Right cardiac atrium (tissue), 5 donors: ENCODE measurements around the gene ITGA7. TPM values are rescaled to one million over a fixed set of nuclear protein-coding genes. Genes with fewer than 3 reads are reported as not detected.

ENCODE experiments used
- ATAC-seq, 2 donors: fragments of 200-7000 bp; cut with Tn5 transposase; one replicate each; pipeline versions ENCODE4 v1.8.0 to v1.9.1; 2020; ENCODE audit warnings: moderate library complexity in 2 of 2, mild to moderate bottlenecking in 1 of 2
- DNase-seq, 3 donors: peaks; one replicate each; pipeline ENCODE4 v3.0.0-alpha.2; 2020
- H3K27ac ChIP-seq: one replicate; pipeline ENCODE4 v1.5.1; 2013; ENCODE audit warnings: mild to moderate bottlenecking, low read length, control low read depth, moderate library complexity
- H3K27me3 ChIP-seq: one replicate; pipeline ENCODE4 v1.6.1; 2013; ENCODE audit not compliant: control insufficient read depth, insufficient read depth
- H3K4me1 ChIP-seq: one replicate; pipeline ENCODE4 v1.6.1; 2013; ENCODE audit warnings: low read length; ENCODE audit not compliant: control insufficient read depth, insufficient read depth
- H3K4me3 ChIP-seq: one replicate; pipeline ENCODE4 v1.5.1; 2013; ENCODE audit warnings: low read length, control low read depth
- H3K9me3 ChIP-seq: one replicate; pipeline ENCODE4 v1.6.1; 2013; ENCODE audit warnings: low read length; ENCODE audit not compliant: control insufficient read depth
- WGBS: extraction: QIAGEN DNeasy Blood & Tissue Kit; methylation state at CpG from one replicate; pipeline ENCODE4 v1.1.7; 2013; 5-methylcytosine and 5-hydroxymethylcytosine counted together
- intact Hi-C, 4 donors: fragments of 100-400 bp; cut with DNase I; formaldehyde crosslinking; loops; one replicate each; pipeline versions ENCODE4 v1.11.0 to v1.14.0; 2022 to 2023
- polyA plus RNA-seq: library from polyadenylated mRNA; stranded (reverse); fragments of 200-250 nt; gene quantifications from one replicate; pipeline ENCODE4 v1.2.3, GENCODE V29; 2013
- total RNA-seq, 4 donors: library from RNA; stranded (reverse); fragmentation: NEBNext Ultra II Directional; extraction: Animal tissue kit (Norgen Biotek cat#: 25700); gene quantifications; one replicate each; pipeline ENCODE4 v1.2.1, GENCODE V29; 2021
- donor health status: healthy with polysubstance abuse.
- donor health status: DM: no; HTN: yes; CAD: no.
- donor health status: DM: no; HTN: no; CAD: no.
- donor health status: DM: no; HTN: yes; CAD: no; lungs with severe emphysema.
- donor health status: DM: yes; HTN: yes; CAD: no.

The ITGA7 gene
- total and polyA plus RNA-seq, 5 donors, result 288 to 674 (median 602) TPM

GRCh38 chr12:55717011-55718007 lies 9.6 kb upstream of the ITGA7 start:
- H3K9me3 ChIP-seq, result no peaks in the 10 kb centered on the region
- ATAC-seq (no peak), DNase-seq (peak; percentile 34 to 52 (median 37))
- intact Hi-C loops, result loop anchor here in 1 of 4 donors (5.0 kb wide), 1 partner anchor 35 kb away; a partner anchor contains a TSS
- H3K4me1 ChIP-seq, result peaks cover 32% of the 10 kb centered on the region
- H3K27ac ChIP-seq, result peak overlapping the region; percentile 87
- H3K27me3 ChIP-seq, result no peaks in the 10 kb centered on the region
- 35% methylated on average over 8 of the region's 8 CpGs for WGBS
- peak overlapping the region; percentile 51 for H3K4me3 ChIP-seq

- DNase-seq, result no peak
- Histone ChIP-seq H3K27ac (peak overlapping the region; percentile 87), H3K4me3 (peak overlapping the region; percentile 51), H3K4me1 (peaks cover 32% of the 10 kb centered on the region), H3K27me3 (no peaks in the 10 kb centered on the region), H3K9me3 (no peaks in the 10 kb centered on the region)
- ATAC-seq, result peak in 1 of 2 donors; percentile 7
- intact Hi-C loops, result loop anchor here in 1 of 4 donors (5.0 kb wide), 1 partner anchor 34 kb away; a partner anchor contains a TSS
- WGBS, result 6% methylated on average over 13 of the region's 13 CpGs
Measured at GRCh38 chr12:55716582-55716957, 8.9 kb upstream of the ITGA7 start.

- H3K27me3 ChIP-seq, result no peaks in the 10 kb centered on the region
- H3K9me3 ChIP-seq, result no peaks in the 10 kb centered on the region
- ATAC-seq (peak; percentile 63 to 77), DNase-seq (peak; percentile 93 to 97 (median 96))
- H3K4me1 ChIP-seq, result peaks cover 29% of the 10 kb centered on the region
- intact Hi-C loops, result loop anchor here in 1 of 4 donors (5.0 kb wide), 1 partner anchor 34 kb away; a partner anchor contains a TSS
- WGBS, result under 1% methylated on average over 42 of the region's 42 CpGs
- H3K4me3 ChIP-seq, result peak within 1 kb of the TSS; percentile 51
- H3K27ac ChIP-seq, result peak within 1 kb of the TSS; percentile 87
Measured at GRCh38 chr12:55715833-55716581, 8.3 kb upstream of the ITGA7 start, which contains the start of gene BLOC1S1. BLOC1S1 (plus strand) TSS chr12:55716046; CDS start chr12:55716052, 6 bp downstream.

GRCh38 chr12:55715169-55715764 lies 7.6 kb upstream of the ITGA7 start:
- peak in 2 of 3 donors; percentile 2 to 4 for DNase-seq
- no peak for ATAC-seq
- Histone ChIP-seq H3K27me3 (no peaks in the 10 kb centered on the region), H3K4me1 (peaks cover 29% of the 10 kb centered on the region), H3K27ac (peak overlapping the region; percentile 87), H3K9me3 (no peaks in the 10 kb centered on the region), H3K4me3 (peak overlapping the region; percentile 51)
- intact Hi-C loops, result loop anchor here in 1 of 4 donors (5.0 kb wide), 1 partner anchor 33 kb away; a partner anchor contains a TSS
- 58% methylated on average over 7 of the region's 7 CpGs for WGBS

GRCh38 chr12:55713721-55714120 lies 6.0 kb upstream of the ITGA7 start:
- peak overlapping the region; percentile 71 for H3K4me3 ChIP-seq
- H3K9me3 ChIP-seq, result no peaks in the 10 kb centered on the region
- no peaks in the 10 kb centered on the region for H3K27me3 ChIP-seq
- intact Hi-C loops, result no loop called here
- 40% methylated on average over 2 of the region's 2 CpGs for WGBS
- DNase-seq (no peak), ATAC-seq (no peak)
- H3K4me1 ChIP-seq, result peaks cover 20% of the 10 kb centered on the region
- no peak overlapping the region for H3K27ac ChIP-seq

GRCh38 chr12:55712700-55713415 lies 5.2 kb upstream of the ITGA7 start:
- Histone ChIP-seq H3K27me3 (no peaks in the 10 kb centered on the region), H3K9me3 (no peaks in the 10 kb centered on the region), H3K4me1 (peaks cover 15% of the 10 kb centered on the region), H3K27ac (peak overlapping the region; percentile 99), H3K4me3 (peak overlapping the region; percentile 71)
- peak in 1 of 2 donors; percentile 6 for ATAC-seq
- 14% methylated on average over 1 of the region's 1 CpG for WGBS
- intact Hi-C loops, result no loop called here
- DNase-seq, result peak in 2 of 3 donors; percentile 38 to 53

GRCh38 chr12:55711786-55712553 lies 4.3 kb upstream of the ITGA7 start:
- intact Hi-C loops, result no loop called here
- WGBS, result 32% methylated on average over 4 of the region's 4 CpGs
- peak; percentile 43 to 66 for ATAC-seq
- Histone ChIP-seq H3K27ac (peak overlapping the region; percentile 99), H3K4me3 (peak overlapping the region; percentile 71), H3K4me1 (peaks cover 7% of the 10 kb centered on the region), H3K27me3 (no peaks in the 10 kb centered on the region), H3K9me3 (no peaks in the 10 kb centered on the region)
- DNase-seq, result peak; percentile 77 to 84 (median 83)

GRCh38 chr12:55708695-55709233 lies 1.1 kb upstream of the ITGA7 start:
- peak; percentile 60 to 81 (median 78) for DNase-seq
- Histone ChIP-seq H3K4me1 (peaks cover 8% of the 10 kb centered on the region), H3K27me3 (no peaks in the 10 kb centered on the region), H3K4me3 (peak overlapping the region; percentile 81), H3K9me3 (no peaks in the 10 kb centered on the region), H3K27ac (peak overlapping the region; percentile 92)
- intact Hi-C loops, result no loop called here
- WGBS, result under 1% methylated on average over 3 of the region's 3 CpGs
- peak; percentile 58 to 66 for ATAC-seq

GRCh38 chr12:55707219-55707671 lies 459 bp downstream of the ITGA7 start:
- DNase-seq, result peak; percentile 48 to 76 (median 73)

More at GRCh38 chr12:55707219-55707671, 459 bp downstream of the ITGA7 start:
- peak overlapping the region; percentile 81 for H3K4me3 ChIP-seq
- 7% methylated on average over 22 of the region's 22 CpGs for WGBS
- no peaks in the 10 kb centered on the region for H3K27me3 ChIP-seq
- peak in 1 of 2 donors; percentile 1 for ATAC-seq
- H3K4me1 ChIP-seq, result peaks cover 10% of the 10 kb centered on the region
- intact Hi-C loops, result no loop called here
- H3K27ac ChIP-seq, result peak overlapping the region; percentile 97
- H3K9me3 ChIP-seq, result no peaks in the 10 kb centered on the region
